Frontal cortex (tissue), 4 donors: ENCODE measurements around the gene EFNA2. TPM values are rescaled to one million over a fixed set of nuclear protein-coding genes. Genes with fewer than 3 reads are reported as not detected.
"Not testable (repeated sequence)": the region's sequence is repeated elsewhere in the genome, so short reads cannot be mapped to it uniquely, and the experiment has no call there.

ENCODE experiments used
- DNase-seq, 2 donors: peaks; one replicate each; pipeline ENCODE4 v3.0.0; 2012; ENCODE audit warnings: low spot score in 2 of 2
- FAIRE-seq: peaks from 2 replicates; lab custom pipeline; 2012; peaks lifted over from hg19 to GRCh38; lab: Jason Lieb, UNC
- total RNA-seq: library from RNA; depleted of rRNA; stranded (reverse); fragments of >200 nt; gene quantifications from one replicate; pipeline ENCODE4 v1.2.3, GENCODE V29; 2014
- donor health status: control.
- donor health status: control.
- donor health status: control.

The EFNA2 gene
- total RNA-seq = 13.0 TPM

DNA sequence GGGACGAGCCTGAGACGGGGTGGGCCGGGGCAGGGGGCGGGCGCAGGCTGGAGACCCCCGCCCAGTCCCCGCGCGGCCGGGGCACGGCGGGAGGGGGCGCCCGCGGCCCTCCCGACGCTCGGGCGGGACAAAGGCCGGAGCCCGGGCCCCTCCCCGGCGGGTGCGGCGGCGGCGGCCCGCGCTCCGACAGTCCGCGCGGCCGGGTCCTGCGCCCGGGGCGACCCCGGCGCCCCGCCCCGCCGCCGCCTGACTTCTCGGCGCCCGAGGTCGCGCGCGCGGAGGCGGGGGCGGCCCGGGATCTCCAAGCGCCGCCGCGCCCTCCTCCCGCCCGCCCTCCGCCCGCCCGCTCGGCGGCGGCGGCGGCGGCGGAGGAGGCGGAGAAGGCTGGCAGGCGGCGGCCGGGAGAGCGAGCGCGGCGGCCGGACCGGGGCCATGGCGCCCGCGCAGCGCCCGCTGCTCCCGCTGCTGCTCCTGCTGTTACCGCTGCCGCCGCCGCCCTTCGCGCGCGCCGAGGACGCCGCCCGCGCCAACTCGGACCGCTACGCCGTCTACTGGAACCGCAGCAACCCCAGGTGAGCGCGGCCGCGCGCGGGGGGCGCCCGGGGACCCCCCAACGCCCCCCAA, at the start of gene EFNA2:
Gene EFNA2 (plus strand): TSS at position 137 of the 624 bp plus-strand sequence. CDS start 296 bp downstream, at position 433.
- DNase-seq = peak in 1 of 2 donors; percentile 77
- FAIRE-seq = no peak

GRCh38 chr19:1236576-1236975, 49.1 kb upstream of the EFNA2 start:
- DNase-seq = peak in 1 of 2 donors; percentile 72
- FAIRE-seq = no peak

DNA sequence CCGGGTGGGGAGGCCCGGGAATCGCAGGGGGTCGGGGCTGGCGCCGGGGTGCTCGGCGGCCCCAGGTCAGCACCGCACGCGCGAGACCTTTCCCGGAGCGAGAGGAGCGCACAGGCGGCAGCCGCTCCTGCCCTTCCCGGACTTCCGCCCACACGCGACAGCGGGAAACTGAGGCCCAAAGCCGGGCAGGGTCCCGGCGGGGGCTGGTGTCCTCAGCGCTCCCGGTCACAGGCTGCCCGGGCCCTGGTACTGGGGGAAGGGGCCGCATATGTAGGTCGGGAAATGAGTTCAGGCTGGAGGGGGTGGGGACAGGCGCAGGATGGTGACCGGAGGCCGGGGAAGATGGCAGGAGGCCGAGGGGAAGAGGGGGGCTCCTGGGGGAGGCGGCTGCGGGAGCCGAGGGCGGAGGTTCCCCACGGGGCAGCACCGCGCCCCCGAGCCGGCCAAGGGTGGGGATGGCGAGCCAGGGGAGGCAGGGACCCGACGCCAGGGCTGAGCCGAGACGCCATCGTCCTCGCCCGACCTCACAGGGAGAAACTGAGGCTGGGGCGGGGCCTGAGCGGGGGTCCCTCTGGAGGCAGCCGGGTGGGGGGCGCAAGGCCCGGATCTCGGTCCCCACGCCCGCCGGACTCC, 48.5 kb upstream of the EFNA2 start:
- peak in 1 of 2 donors; percentile 74 for DNase-seq
- FAIRE-seq = no peak

GRCh38 chr19:1237754-1238368, 47.8 kb upstream of the EFNA2 start, which contains the start of gene CBARP:
Gene CBARP, minus strand, starts transcription at chr19:1238005. Its CDS starts 1,905 bp downstream, at chr19:1236100.
- peak; percentile 87 to 90 for DNase-seq

GRCh38 chr19:1238369-1239303, 47.0 kb upstream of the EFNA2 start:
- DNase-seq = no peak
- FAIRE-seq = no peak

More at GRCh38 chr19:1237754-1238368, 47.8 kb upstream of the EFNA2 start, which contains the start of gene CBARP:
- FAIRE-seq = no peak

DNA sequence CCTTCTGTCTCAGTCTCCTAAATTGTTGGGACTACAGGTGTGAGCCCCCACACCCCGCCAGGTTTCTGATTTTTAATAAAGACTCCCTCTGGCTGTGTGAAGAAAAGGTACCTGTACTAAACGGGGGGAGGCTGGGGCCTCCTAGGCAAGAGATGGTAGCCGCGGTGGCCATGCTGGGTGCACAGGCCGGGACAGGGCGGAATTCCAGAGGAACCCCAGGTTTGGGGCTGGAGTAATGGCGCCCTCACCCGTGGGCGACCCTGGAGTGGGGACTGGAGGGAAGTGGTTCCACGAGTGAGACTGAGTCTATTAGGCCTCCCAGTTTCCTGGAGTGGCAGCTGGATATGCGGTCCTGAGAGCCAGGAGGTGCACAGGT, 46.3 kb upstream of the EFNA2 start:
- DNase-seq = no peak
- FAIRE-seq = no peak

- DNase-seq (peak; percentile 98 to 99), FAIRE-seq (no peak)
Observed at GRCh38 chr19:1239796-1240737, 45.6 kb upstream of the EFNA2 start.

GRCh38 chr19:1240925-1241324, 44.7 kb upstream of the EFNA2 start:
- FAIRE-seq (no peak), DNase-seq (no peak)

- DNase-seq = peak; percentile 95 to 97
- no peak for FAIRE-seq
Observed at GRCh38 chr19:1241417-1242095, 44.1 kb upstream of the EFNA2 start, which contains the start of gene ATP5F1D. Gene ATP5F1D, plus strand, starts transcription at chr19:1241751. Its CDS starts 100 bp downstream, at chr19:1241851.

- no peak for FAIRE-seq
- peak; percentile 87 to 90 for DNase-seq
Observed at GRCh38 chr19:1243768-1244692, 41.6 kb upstream of the EFNA2 start.

GRCh38 chr19:1244693-1245451, 40.8 kb upstream of the EFNA2 start:
- FAIRE-seq = no peak
- no peak for DNase-seq

DNA sequence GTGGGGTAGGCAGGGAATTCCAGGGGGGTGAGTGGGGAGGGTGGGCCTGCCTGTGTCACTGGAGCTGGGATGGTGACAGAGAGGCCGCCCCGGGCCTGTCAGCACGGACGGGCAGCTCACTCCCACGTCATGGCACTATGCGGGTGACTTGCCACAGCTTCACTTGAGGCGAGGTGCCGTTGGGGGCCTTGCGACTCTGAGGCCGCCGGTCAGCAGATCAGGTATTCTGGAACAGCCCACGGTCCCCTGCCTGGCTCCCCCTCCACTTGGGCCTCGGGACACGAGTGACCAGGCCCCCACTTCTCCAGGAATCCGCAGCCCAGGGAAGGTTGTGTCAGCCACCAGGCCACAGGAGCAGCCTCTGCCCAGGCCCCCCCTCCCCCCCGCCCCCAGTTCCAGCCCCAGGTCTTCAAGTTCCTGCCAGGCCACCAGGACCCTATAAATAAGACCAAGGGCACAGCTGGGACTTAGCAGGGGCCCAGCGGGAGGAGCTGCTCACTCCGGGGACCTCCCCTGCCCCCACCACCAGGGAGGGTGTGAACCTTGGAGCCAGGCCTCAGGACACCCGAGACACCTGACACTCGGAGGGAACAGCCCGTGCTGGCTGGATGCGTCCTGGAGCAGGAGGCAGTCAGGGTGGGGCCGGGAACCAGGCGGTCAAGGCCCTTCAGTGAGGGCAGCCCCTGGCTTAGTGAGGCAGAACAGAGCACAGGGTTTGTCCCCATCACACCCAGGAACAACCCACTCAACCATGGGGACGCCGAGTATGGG, 40.0 kb upstream of the EFNA2 start:
- DNase-seq (no peak), FAIRE-seq (no peak)

DNA sequence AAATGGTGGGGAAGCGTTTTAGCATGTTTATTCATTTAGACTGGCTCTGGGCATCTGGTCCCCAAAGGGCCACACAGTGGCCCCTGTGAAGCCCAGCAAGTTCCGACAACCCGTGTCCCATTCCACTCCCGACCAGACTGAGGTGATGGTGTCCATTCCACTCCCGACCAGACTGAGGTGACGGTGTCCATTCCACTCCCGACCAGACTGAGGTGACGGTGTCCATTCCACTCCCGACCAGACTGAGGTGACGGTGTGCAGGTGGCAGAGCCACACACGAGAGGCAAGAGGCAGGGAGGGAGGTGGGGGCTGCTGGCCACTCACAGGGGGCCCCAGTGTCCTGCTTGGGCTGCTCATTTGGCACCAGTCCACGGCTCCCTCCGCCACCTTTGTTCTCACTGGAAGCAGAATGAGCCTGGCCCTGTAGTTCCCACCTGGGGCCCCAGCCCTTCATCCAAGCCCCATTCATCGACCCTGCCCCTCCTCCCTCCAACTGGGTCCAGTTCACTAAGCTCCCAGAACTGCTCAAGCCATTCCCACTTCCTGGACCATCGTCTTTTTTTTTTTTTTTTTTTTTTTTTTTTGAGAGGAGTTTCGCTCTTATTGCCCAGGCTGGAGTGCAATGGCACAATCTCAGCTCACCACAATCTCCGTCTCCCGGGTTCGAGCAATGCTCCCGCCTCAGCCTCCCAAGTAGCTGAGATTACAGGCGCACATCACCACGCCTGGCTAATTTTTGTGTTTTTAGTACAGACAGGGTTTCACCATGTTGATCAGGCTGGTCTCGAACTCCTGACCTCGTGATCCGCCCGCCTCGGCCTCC, 39.2 kb upstream of the EFNA2 start:
- FAIRE-seq, DNase-seq: not testable (repeated sequence)

GRCh38 chr19:1247748-1248138, 37.9 kb upstream of the EFNA2 start:
- DNase-seq (no peak), FAIRE-seq (no peak)
